Osteocyte (in vitro differentiated cells): Measurements from ENCODE around the gene TBC1D17. TPM values are rescaled to one million over a fixed set of nuclear protein-coding genes. Genes with fewer than 3 reads are reported as not detected.
A peak's percentile ranks its signal among the peaks of the same experiment; 100 is the strongest.

Experiments used
- DNase-seq: peaks from one replicate; pipeline ENCODE4 v3.0.0; 2021; ENCODE audit warnings: mixed read lengths; ENCODE audit not compliant: unreplicated experiment; ENCODE audit errors: extremely low spot score
- H3K27ac Mint-ChIP-seq: one replicate; pipeline ENCODE4 v1.8.0; 2021; ENCODE audit warnings: mild to moderate bottlenecking, mixed read lengths; ENCODE audit not compliant: unreplicated experiment
- H3K27me3 Mint-ChIP-seq: one replicate; pipeline ENCODE4 v1.8.0; 2021; ENCODE audit warnings: mixed read lengths; ENCODE audit not compliant: unreplicated experiment
- H3K36me3 Mint-ChIP-seq: one replicate; pipeline ENCODE4 v1.8.0; 2021; ENCODE audit warnings: mixed read lengths; ENCODE audit not compliant: unreplicated experiment
- H3K4me1 Mint-ChIP-seq: one replicate; pipeline ENCODE4 v1.8.0; 2021; ENCODE audit warnings: mixed read lengths; ENCODE audit not compliant: unreplicated experiment
- H3K4me3 Mint-ChIP-seq: one replicate; pipeline ENCODE4 v1.8.0; 2021; ENCODE audit warnings: mild to moderate bottlenecking, moderate library complexity, mixed read lengths; ENCODE audit not compliant: unreplicated experiment
- H3K9me3 Mint-ChIP-seq: one replicate; pipeline ENCODE4 v1.8.0; 2021; ENCODE audit warnings: mixed read lengths; ENCODE audit not compliant: unreplicated experiment
- total RNA-seq: library from RNA; stranded (reverse); gene quantifications from 2 replicates; pipeline ENCODE4 v1.2.1, GENCODE V29; 2021
- TF ChIP-seq, protein P1 (sequence below): fragments of 200-600 bp; sonication (generic); IDR thresholded peaks from 2 replicates; pipeline ENCODE4 v1.5.0; 2021; ENCODE audit warnings: antibody characterized with exemption, mild to moderate bottlenecking, moderate library complexity

Gene TBC1D17
- total RNA-seq, 1 donor from 2014 or later: 71.9 TPM

DNA sequence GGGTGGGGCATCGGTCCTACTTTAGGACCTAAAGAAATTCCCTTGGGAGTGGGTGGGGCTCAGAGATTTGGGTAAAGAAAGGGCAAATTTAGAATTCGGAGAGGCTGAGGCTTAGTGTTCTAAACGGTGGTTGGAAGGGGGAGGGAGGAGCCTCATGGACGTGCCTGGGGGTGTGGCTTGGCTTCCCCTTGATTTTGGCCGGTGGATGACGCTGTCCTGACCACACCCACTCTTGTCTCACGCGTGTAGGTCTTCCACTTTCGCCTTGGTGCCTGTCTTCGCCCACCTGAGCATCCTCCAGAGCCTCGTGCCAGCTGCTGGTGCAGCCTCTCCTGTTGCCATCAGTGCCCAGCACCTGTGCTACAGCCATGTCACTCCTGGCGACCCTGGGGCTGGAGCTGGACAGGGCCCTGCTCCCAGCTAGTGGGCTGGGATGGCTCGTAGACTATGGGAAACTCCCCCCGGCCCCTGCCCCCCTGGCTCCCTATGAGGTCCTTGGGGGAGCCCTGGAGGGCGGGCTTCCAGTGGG lies 53.0 kb downstream of the TBC1D17 start:
- Mint-ChIP-seq H3K9me3 (no peaks in the 10 kb centered on the region), H3K4me1 (peaks cover 26% of the 10 kb centered on the region), H3K36me3 (peaks cover 20% of the 10 kb centered on the region), H3K27me3 (no peaks in the 10 kb centered on the region), H3K4me3 (peak overlapping the region; percentile 99), H3K27ac (peak overlapping the region; percentile 98)
- no peak for DNase-seq
- TF ChIP-seq, protein P1, sequence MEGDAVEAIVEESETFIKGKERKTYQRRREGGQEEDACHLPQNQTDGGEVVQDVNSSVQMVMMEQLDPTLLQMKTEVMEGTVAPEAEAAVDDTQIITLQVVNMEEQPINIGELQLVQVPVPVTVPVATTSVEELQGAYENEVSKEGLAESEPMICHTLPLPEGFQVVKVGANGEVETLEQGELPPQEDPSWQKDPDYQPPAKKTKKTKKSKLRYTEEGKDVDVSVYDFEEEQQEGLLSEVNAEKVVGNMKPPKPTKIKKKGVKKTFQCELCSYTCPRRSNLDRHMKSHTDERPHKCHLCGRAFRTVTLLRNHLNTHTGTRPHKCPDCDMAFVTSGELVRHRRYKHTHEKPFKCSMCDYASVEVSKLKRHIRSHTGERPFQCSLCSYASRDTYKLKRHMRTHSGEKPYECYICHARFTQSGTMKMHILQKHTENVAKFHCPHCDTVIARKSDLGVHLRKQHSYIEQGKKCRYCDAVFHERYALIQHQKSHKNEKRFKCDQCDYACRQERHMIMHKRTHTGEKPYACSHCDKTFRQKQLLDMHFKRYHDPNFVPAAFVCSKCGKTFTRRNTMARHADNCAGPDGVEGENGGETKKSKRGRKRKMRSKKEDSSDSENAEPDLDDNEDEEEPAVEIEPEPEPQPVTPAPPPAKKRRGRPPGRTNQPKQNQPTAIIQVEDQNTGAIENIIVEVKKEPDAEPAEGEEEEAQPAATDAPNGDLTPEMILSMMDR: no peak

GRCh38 chr19:49931293-49932040 lies 54.0 kb downstream of the TBC1D17 start:
- Mint-ChIP-seq H3K27ac (no peak overlapping the region), H3K27me3 (no peaks in the 10 kb centered on the region), H3K36me3 (peaks cover 17% of the 10 kb centered on the region), H3K9me3 (no peaks in the 10 kb centered on the region), H3K4me3 (no peak overlapping the region), H3K4me1 (peaks cover 25% of the 10 kb centered on the region)
- DNase-seq: no peak
- TF ChIP-seq, protein P1: no peak

- Mint-ChIP-seq H3K4me1 (peaks cover 25% of the 10 kb centered on the region), H3K27me3 (no peaks in the 10 kb centered on the region), H3K4me3 (no peak overlapping the region), H3K27ac (no peak overlapping the region), H3K36me3 (peaks cover 17% of the 10 kb centered on the region), H3K9me3 (no peaks in the 10 kb centered on the region)
- TF ChIP-seq, protein P1: no peak
- DNase-seq: no peak
Measured at GRCh38 chr19:49932041-49932451, 54.5 kb downstream of the TBC1D17 start.

DNA sequence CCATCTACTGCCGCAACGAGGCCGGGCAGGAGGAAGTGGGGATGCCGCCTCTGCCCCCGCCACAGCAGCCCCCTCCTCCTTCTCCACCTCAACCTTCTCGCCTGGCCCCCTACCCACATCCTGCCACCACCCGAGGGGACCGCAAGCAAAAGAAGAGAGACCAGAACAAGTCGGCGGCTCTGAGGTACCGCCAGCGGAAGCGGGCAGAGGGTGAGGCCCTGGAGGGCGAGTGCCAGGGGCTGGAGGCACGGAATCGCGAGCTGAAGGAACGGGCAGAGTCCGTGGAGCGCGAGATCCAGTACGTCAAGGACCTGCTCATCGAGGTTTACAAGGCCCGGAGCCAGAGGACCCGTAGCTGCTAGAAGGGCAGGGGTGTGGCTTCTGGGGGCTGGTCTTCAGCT lies 55.2 kb downstream of the TBC1D17 start:
- Mint-ChIP-seq H3K27me3 (no peaks in the 10 kb centered on the region), H3K4me3 (no peak overlapping the region), H3K9me3 (no peaks in the 10 kb centered on the region), H3K4me1 (peaks cover 20% of the 10 kb centered on the region), H3K27ac (no peak overlapping the region), H3K36me3 (peaks cover 13% of the 10 kb centered on the region)
- TF ChIP-seq, protein P1: no peak
- DNase-seq: no peak

GRCh38 chr19:49933643-49934042 lies 56.1 kb downstream of the TBC1D17 start:
- H3K4me1 Mint-ChIP-seq: peaks cover 11% of the 10 kb centered on the region
- no peak overlapping the region for H3K27ac Mint-ChIP-seq
- DNase-seq: no peak
- H3K4me3 Mint-ChIP-seq: no peak overlapping the region
- no peaks in the 10 kb centered on the region for H3K27me3 Mint-ChIP-seq
- TF ChIP-seq, protein P1: no peak
- H3K36me3 Mint-ChIP-seq: peaks cover 13% of the 10 kb centered on the region
- H3K9me3 Mint-ChIP-seq: no peaks in the 10 kb centered on the region
